ENCODE measurements around the gene GFI1B.
"Not testable (repeated sequence)": the region's sequence is repeated elsewhere in the genome, so short reads cannot be mapped to it uniquely, and the experiment has no call there.

The GFI1B gene

GRCh38 chr9:132993511-132993939 lies 15.0 kb downstream of the GFI1B start:
- DNase-seq (ENCODE audit: low read depth, low spot score): no peak
- H3K4me3 ChIP-seq (ENCODE audit: low read depth, low read length): no peak overlapping the region
- TF ChIP-seq, protein P1, sequence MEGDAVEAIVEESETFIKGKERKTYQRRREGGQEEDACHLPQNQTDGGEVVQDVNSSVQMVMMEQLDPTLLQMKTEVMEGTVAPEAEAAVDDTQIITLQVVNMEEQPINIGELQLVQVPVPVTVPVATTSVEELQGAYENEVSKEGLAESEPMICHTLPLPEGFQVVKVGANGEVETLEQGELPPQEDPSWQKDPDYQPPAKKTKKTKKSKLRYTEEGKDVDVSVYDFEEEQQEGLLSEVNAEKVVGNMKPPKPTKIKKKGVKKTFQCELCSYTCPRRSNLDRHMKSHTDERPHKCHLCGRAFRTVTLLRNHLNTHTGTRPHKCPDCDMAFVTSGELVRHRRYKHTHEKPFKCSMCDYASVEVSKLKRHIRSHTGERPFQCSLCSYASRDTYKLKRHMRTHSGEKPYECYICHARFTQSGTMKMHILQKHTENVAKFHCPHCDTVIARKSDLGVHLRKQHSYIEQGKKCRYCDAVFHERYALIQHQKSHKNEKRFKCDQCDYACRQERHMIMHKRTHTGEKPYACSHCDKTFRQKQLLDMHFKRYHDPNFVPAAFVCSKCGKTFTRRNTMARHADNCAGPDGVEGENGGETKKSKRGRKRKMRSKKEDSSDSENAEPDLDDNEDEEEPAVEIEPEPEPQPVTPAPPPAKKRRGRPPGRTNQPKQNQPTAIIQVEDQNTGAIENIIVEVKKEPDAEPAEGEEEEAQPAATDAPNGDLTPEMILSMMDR (IDR thresholded peaks at IDR 0.05; ENCODE audit: insufficient read depth, low read length, missing control alignments): no peak
- CTCF ChIA-PET: interaction anchor here (1.3 kb wide), 1 partner anchor 9 kb away, joined by 3 read pairs; no protein-coding TSS in a partner anchor
- POLR2A ChIA-PET: no interaction called here

DNA sequence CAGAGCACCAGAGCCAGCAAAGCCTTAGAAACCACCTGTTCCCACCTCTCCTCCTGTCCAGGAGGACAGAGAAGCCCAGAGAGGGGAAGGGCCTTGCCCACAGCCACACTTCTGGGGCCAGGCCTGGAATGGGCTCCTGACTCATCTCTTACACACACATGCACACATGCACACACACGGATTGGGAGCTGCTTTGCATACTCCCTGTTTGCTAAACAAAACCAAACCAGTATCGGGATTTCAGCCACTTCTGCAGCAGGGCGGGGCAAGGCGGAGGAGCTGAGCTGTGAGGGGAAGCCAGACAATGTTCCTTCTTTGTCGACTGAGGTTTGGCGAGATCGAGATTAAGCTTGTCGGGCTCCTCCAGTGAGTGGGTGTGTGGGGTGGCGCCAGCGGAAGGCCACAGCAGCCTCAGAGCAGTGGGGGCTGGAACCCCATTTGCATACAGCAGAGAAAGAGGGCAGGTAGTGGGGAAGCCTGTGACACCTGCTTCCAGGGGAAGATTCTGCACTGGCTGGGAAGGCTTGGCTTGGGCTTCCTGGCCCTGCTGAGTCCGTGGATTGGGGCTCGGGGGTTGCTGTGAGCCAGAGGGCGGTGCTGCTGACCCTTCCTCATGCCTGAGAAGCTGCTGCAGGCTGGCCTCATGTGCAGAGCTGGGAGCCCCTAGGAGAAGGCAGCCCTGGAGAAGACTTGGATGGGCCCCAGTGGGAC lies 16.1 kb downstream of the GFI1B start:
- CTCF ChIA-PET: interaction anchor here (1.3 to 1.6 kb wide), 2 partner anchors 10 to 28 kb away, joined by 3 to 6 read pairs; no protein-coding TSS in a partner anchor
- POLR2A ChIA-PET: no interaction called here
- TF ChIP-seq, protein P1 (IDR thresholded peaks at IDR 0.05; ENCODE audit: insufficient read depth, low read length, missing control alignments): no peak
- no peak for DNase-seq (ENCODE audit: low read depth, low spot score)
- H3K4me3 ChIP-seq (ENCODE audit: low read depth, low read length): no peak overlapping the region

DNA sequence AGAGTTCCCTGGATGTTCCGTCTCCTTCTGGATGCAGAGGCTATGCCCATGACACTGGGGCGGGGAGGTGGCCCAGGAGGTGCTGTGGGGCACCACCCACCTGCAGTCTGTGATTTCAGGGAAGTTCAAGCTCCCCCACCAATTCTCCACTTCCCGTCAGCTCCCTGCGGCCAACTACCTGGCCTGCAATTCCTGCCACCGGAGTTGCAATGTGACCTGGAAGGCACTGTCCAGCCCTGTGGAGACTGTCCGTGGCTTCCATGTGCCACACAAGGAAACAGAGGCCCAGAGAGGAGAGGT lies 16.6 kb downstream of the GFI1B start:
- ChIA-PET POLR2A (no interaction called here), CTCF (interaction anchor here (1.6 kb wide), 1 partner anchor 27 kb away, joined by 6 read pairs; no protein-coding TSS in a partner anchor)
- H3K4me3 ChIP-seq (ENCODE audit: low read depth, low read length): no peak overlapping the region
- TF ChIP-seq, protein P1 (IDR thresholded peaks at IDR 0.05; ENCODE audit: insufficient read depth, low read length, missing control alignments): no peak
- no peak for DNase-seq (ENCODE audit: low read depth, low spot score)

DNA sequence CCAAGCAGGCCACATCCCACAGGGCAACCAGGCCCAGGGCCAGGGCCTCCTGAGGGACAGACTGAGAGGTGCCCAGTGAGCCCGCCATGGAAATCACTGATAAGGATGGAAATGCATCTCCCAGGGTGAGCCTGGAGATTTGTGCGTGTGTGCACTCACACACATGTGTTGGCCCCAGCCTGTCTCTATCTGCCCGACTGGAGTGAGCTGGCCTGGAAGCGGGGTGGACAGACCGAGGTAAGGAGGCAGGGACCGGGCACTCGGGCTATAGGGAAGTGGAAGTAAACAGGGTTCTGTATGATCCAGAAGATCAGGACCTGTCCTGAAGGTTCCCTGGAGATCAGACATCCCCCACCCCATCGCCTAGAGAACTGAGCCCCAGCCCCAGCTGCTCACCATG lies 17.4 kb downstream of the GFI1B start:
- no peak overlapping the region for H3K4me3 ChIP-seq (ENCODE audit: low read depth, low read length)
- ChIA-PET POLR2A (no interaction called here), CTCF (interaction anchor here (1.6 kb wide), 1 partner anchor 8 kb away, joined by 4 read pairs; no protein-coding TSS in a partner anchor)
- TF ChIP-seq, protein P1 (IDR thresholded peaks at IDR 0.05; ENCODE audit: insufficient read depth, low read length, missing control alignments): no peak
- DNase-seq (ENCODE audit: low read depth, low spot score): no peak

- ChIA-PET POLR2A (no interaction called here), CTCF (interaction anchor here (1.4 to 1.6 kb wide), 2 partner anchors 9 to 18 kb away, joined by 4 to 7 read pairs; partner anchors contain the start of gene GFI1B)
- TF ChIP-seq, protein P1 (IDR thresholded peaks at IDR 0.05; ENCODE audit: insufficient read depth, low read length, missing control alignments): no peak
- no peak for DNase-seq (ENCODE audit: low read depth, low spot score)
- no peak overlapping the region for H3K4me3 ChIP-seq (ENCODE audit: low read depth, low read length)
These were observed 18.0 kb downstream of the GFI1B start for GRCh38 chr9:132996526-132996925.

GRCh38 chr9:132997591-132997990 lies 19.1 kb downstream of the GFI1B start:
- TF ChIP-seq, protein P1 (IDR thresholded peaks at IDR 0.05; ENCODE audit: insufficient read depth, low read length, missing control alignments): no peak
- ChIA-PET CTCF (interaction anchor here (0.7 to 1.6 kb wide), 4 partner anchors 10 to 26 kb away, joined by 3 to 7 read pairs (median 4); partner anchors contain the start of gene GFI1B), POLR2A (interaction anchor here (0.6 to 1.0 kb wide), 2 partner anchors 12 to 379 kb away, joined by 3 read pairs; no protein-coding TSS in a partner anchor)
- H3K4me3 ChIP-seq (ENCODE audit: low read depth, low read length): no peak overlapping the region
- peak; percentile 14 for DNase-seq (ENCODE audit: low read depth, low spot score)

DNA sequence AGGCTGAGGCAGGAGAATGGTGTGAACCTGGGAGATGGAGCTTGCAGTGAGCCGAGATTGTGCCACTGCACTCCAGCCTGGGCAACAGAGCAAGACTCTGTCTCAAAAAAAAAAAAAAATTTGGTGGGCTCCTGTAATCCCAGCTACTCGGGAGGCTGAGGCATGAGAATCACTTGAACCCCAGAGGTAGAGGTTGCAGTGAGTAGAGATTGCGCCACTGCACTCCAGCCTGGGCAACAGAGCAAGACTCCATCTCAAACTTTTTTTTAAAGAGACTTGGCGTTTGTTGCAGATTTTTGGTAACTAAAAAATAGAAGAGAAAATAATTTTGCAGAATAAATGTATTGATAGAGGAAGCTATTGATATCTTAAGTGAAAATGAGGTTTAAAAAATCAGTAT lies 19.7 kb downstream of the GFI1B start:
- ChIA-PET POLR2A (interaction anchor here (1.0 kb wide), 1 partner anchor 13 kb away, joined by 3 read pairs; no protein-coding TSS in a partner anchor), CTCF (interaction anchor here (0.7 to 1.2 kb wide), 2 partner anchors 24 to 25 kb away, joined by 3 read pairs; no protein-coding TSS in a partner anchor)
- H3K4me3 ChIP-seq (ENCODE audit: low read depth, low read length); DNase-seq (ENCODE audit: low read depth, low spot score): not testable (repeated sequence)
